ENCODE measurements around the gene ENTPD2. TPM values are rescaled to one million over a fixed set of nuclear protein-coding genes. Genes with fewer than 3 reads are reported as not detected.

The ENTPD2 gene
- total RNA-seq, 4 donors from 2014 or later, result 2.4 to 11.5 TPM; not detected in 2

DNA sequence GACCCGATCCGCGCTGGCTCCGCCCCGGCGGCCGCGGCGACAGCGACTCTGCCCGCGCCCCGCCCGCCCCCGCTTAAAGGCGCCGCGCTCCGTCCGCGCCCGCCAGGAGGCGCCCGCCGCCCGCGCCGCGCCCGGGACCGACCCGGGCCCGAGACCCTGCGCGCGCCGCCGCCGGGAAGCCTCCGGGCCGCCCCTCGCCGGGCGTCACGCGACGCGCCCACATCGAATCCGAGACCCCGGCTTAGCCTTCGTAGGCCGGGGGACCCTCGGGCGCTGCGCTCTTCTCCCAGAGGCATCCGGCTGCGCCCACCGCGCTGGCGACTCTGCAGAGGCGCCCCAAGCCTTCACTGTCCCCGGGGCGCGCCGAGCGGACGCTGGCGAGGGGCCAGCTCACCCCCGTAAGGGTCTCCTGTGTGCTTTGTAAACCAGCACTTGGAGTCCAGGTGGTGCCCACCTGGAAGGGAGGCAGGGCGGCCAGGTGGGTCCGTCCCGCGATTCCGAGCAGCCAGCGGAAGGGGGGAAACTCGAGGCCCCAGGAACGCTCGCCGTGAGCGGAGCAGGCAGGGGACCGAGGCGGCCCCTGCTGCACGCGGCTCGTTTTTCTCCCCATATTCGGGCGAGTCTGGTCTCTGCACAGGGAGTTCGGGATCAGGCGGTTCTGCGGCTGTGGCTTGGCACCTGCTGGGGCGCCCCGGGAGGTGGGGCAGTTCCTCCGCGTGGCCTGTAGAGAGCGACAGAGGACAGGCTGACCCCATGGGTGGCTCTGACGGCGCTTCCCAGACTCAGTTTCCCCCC lies 25.4 kb downstream of the ENTPD2 start:
- Histone ChIP-seq H3K27ac (peak overlapping the region in 1 of 2 donors; percentile 63), H3K4me1 (peaks cover 0 to 18% of the 10 kb centered on the region in 2 donors), H3K27me3 (no peaks in the 10 kb centered on the region), H3K36me3 (no peaks in the 10 kb centered on the region), H3K4me3 (peak overlapping the region; percentile 38 to 42), H3K9me3 (no peaks in the 10 kb centered on the region)
- intact Hi-C loops (cut with DNase I; ENCODE audit: low total_unique reads), result no loop called here
- peak in 1 of 2 donors; percentile 49 for DNase-seq
- TF ChIP-seq CTCF (IDR thresholded peaks at IDR 0.05) (peak in 2 of 4 experiments; percentile 68 to 72), POLR2A (IDR thresholded peaks at IDR 0.05) (no peak)

DNA sequence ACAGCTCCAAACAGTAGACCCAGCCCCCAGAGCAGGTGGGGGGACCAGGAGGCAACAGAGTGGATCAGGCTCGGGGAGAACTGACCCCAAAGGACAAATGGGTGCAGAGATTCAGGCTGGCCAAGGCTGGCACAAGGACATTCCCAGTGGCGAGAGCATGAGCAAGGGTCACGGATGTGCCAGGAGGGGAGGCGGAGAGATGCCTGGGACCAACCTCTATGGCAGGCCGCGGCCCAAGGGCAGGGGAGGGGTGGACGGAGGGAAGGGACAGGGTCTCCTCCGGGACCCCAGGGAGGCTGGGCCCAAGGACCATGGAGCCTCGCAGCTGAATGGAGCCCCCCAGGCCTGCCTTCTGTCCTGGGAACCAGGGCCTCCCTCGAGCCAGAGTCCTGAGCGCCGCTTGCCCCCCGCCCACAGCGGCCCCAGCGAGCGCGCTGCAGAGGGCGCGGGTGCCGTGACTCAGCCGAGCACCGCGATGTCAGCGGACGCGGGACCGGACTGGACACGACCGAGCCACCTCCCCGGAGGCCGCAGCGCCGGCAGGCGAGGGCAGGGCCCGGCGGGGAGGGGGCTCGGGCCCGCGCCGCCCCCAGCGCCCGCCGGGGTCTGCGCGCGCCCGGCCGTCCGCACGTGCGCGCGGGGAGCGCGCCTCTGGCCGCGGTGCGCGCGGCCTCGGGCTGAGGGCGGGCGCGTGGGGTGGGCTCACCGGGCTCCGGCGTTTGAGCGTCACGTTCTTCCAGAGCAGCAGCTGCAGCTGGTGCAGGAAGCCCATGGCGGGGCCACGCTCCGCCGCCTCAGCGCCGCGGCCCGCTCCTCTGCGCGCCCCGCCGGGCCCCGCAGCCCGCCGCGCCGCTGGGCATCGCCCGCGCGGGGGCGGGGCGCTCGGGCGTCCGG lies 26.2 kb downstream of the ENTPD2 start, which contains the start of gene ABCA2:
TSS of gene ABCA2 (minus strand) at position 869 of the 894 bp plus-strand sequence. CDS start at position 772, 97 bp downstream.
- no peaks in the 10 kb centered on the region for H3K27me3 ChIP-seq
- H3K9me3 ChIP-seq, result no peaks in the 10 kb centered on the region
- intact Hi-C loops (cut with DNase I; ENCODE audit: low total_unique reads), result no loop called here
- H3K36me3 ChIP-seq, result no peaks in the 10 kb centered on the region
- H3K27ac ChIP-seq, result peak within 1 kb of the TSS; percentile 1 to 63
- TF ChIP-seq POLR2A (IDR thresholded peaks at IDR 0.05) (no peak), CTCF (IDR thresholded peaks at IDR 0.05) (no peak)
- H3K4me3 ChIP-seq, result peak within 1 kb of the TSS; percentile 40 to 42
- H3K4me1 ChIP-seq, result peaks cover 0 to 18% of the 10 kb centered on the region in 2 donors
- no peak for DNase-seq

DNA sequence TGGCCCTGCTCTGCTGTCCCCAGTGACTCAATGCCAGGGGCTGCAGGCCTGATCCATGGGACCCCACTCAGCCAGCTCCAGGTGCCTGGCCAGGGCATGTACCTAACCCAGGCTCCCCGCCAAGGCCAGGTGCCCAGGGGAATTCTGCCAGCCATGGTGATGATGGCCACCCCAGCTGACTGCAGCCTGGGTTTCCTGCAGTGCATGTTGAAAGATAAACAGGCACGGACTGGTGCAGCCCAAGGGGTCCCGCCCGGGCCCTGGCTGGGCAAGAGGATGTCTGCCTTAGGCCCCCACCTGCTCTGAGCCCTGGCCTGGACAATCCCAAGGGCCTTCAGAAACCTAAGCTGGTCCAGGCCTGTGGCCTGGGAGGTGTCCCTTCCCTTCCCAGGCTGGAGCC lies 27.0 kb downstream of the ENTPD2 start:
- no peaks in the 10 kb centered on the region for H3K36me3 ChIP-seq
- H3K4me1 ChIP-seq, result peaks cover 0 to 18% of the 10 kb centered on the region in 2 donors
- H3K27me3 ChIP-seq, result no peaks in the 10 kb centered on the region
- no peak overlapping the region for H3K4me3 ChIP-seq
- no peak overlapping the region for H3K27ac ChIP-seq
- H3K9me3 ChIP-seq, result no peaks in the 10 kb centered on the region
- TF ChIP-seq POLR2A (IDR thresholded peaks at IDR 0.05), result no peak
- TF ChIP-seq CTCF (IDR thresholded peaks at IDR 0.05), result no peak
- no peak for DNase-seq
- intact Hi-C loops (cut with DNase I; ENCODE audit: low total_unique reads), result no loop called here

DNA sequence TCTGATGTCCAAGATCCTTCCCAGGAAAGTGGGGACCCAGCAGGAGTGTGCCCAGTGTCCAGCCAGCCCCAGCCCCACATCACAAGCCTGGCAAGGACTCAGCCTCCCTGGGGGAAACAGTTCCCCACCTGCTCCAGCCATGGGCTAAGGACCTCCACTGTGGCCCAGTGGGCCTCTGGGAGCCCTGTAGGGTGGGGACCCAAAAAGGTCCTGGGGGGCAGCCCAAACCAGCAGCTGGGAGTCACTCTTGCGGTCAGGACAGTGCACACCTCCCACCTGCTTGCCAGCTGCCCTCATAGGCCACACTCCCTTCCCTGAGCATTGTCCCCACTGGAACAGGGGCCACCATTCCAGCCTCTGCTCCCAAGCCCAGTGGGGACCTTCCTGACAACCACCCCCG lies 27.5 kb downstream of the ENTPD2 start:
- H3K4me3 ChIP-seq, result no peak overlapping the region

More for the DNA sequence above, 27.5 kb downstream of the ENTPD2 start:
- Histone ChIP-seq H3K27me3 (no peaks in the 10 kb centered on the region), H3K36me3 (no peaks in the 10 kb centered on the region), H3K27ac (no peak overlapping the region), H3K9me3 (no peaks in the 10 kb centered on the region), H3K4me1 (peaks cover 0 to 18% of the 10 kb centered on the region in 2 donors)
- no peak for DNase-seq
- intact Hi-C loops (cut with DNase I; ENCODE audit: low total_unique reads), result no loop called here
- no peak for TF ChIP-seq CTCF (IDR thresholded peaks at IDR 0.05)

Measured in uterus (tissue), 4 donors.